ENCODE results near the gene NLGN1. TPM values are rescaled to one million over a fixed set of nuclear protein-coding genes. Genes with fewer than 3 reads are reported as not detected.

NLGN1 gene
- total RNA-seq (2022; extraction: Qiagen RNA extraction; ENCODE audit: low read depth), result not detected in 5 replicates

DNA sequence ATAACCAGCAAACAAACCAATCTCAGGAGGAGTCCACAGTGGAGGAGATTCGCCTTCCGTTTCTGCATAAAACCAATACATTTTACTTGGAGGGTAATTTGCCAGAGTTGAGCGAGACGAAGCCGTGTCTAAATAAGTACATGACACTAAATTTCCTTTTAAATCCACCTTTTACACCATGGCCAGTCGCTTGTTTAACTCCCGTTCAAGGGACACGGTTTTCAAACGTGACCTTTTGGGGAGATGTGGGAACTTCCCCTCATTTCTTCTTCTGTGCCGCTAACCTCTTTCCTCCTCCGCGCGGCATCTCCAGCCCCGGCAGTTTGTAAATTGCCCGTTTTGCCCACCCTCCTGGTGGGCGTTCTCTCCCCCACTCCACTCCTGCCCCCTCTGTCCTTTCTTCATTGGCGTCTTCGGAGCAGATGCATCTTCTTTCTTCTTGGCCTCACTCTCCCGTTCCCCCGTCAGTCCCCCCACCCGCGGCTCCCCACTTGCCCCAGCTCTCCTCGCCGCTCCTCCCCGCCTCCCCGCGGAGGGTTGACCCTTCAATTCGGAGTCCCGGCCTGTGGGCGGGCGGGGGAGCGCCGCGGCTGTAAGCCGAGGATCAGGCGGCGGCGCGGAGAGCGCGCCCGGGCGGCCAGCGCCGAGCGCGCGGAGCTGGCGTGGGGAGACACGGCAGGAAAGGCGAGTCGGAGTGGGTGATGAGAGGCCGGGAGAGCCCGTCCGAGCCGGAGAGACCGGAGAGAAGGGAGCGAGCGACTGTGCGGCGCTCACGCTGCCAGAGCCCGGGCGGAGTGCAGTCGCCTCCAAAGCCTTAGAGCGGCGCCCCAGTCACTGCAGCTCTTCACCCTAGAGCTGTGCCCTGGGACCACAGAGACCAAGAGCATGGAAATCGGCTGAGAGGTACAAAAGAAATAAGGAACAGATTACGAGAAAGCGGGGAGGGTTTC, at the start of gene NLGN1:
NLGN1 (plus strand) TSS at position 584 of the 950 bp plus-strand sequence.

